RPMI7951 (cell line): ENCODE data around the gene C5orf24. TPM values are rescaled to one million over a fixed set of nuclear protein-coding genes. Genes with fewer than 3 reads are reported as not detected.
A peak's percentile ranks its signal among the peaks of the same experiment; 100 is the strongest.
"Not testable (repeated sequence)": the region's sequence is repeated elsewhere in the genome, so short reads cannot be mapped to it uniquely, and the experiment has no call there.

Source experiments
- DNase-seq: peaks from one replicate; pipeline ENCODE4 v3.0.0-alpha.2; 2012; ENCODE audit warnings: low read depth
- total RNA-seq: library from RNA; depleted of rRNA; stranded (reverse); fragments of >200 nt; shearing (Covaris generic); gene quantifications from 2 replicates; pipeline ENCODE4 v1.2.3, GENCODE V29; 2014

C5orf24 gene
- total RNA-seq, 1 experiment from 2014 or later = 47.0 TPM

DNA sequence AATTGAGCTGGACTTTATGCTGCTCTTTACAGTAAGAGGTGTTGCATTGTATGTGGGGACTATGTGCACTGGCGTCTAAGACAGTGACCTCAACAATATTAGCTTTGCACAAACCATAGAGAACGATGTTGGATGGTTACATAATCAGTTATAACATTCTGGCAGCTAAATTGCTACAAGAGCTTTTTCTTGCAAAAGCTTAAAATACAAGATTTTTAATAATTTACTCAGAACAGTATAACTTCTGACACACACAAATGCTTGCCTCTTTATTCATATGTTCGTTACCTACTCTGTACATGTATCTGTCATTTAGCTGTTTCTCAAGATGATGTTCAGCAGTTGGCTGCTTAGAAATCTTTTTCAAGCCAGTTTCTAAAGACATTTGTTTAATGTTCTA is 11.6 kb downstream of the C5orf24 start:
- DNase-seq = no peak

DNA sequence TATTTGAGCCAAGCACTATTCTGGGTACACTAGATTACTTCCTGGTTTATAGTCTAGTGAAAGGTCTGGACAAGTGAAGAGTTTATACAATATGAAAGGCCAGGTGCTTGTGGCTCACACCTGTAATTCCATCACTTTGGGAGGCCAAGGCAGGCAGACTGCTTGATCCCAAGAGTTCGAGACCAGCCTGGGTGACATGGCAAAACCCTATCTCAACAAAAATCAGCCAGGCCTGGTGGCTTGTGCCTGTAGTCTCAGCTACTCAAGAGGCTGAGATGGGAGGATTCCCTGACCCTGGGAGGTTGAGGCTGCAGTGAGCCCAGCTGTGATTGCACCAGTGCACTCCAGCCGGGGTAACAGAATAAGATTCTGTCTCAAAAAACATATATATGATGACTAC is 18.9 kb downstream of the C5orf24 start:
- no peak for DNase-seq

DNA sequence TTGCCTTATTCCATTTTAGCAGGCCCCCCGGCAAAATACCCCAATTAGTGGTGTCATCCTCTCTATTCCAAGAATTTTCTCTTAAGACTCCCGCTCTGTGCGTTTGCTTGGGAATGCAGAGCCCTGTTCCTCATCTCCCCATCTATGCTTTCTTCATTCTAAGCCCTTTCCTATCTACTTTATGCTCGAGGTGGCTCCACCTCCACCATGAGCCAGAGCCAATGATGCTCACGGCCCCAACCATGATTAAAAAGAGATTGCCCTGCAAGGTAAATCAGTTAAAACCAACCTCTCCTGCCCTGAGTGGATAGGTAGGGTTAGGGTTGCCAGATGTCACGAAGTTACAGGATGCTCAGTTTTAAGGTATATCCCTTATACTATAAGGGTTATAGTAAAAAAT is 27.7 kb downstream of the C5orf24 start:
- DNase-seq = peak; percentile 22

DNA sequence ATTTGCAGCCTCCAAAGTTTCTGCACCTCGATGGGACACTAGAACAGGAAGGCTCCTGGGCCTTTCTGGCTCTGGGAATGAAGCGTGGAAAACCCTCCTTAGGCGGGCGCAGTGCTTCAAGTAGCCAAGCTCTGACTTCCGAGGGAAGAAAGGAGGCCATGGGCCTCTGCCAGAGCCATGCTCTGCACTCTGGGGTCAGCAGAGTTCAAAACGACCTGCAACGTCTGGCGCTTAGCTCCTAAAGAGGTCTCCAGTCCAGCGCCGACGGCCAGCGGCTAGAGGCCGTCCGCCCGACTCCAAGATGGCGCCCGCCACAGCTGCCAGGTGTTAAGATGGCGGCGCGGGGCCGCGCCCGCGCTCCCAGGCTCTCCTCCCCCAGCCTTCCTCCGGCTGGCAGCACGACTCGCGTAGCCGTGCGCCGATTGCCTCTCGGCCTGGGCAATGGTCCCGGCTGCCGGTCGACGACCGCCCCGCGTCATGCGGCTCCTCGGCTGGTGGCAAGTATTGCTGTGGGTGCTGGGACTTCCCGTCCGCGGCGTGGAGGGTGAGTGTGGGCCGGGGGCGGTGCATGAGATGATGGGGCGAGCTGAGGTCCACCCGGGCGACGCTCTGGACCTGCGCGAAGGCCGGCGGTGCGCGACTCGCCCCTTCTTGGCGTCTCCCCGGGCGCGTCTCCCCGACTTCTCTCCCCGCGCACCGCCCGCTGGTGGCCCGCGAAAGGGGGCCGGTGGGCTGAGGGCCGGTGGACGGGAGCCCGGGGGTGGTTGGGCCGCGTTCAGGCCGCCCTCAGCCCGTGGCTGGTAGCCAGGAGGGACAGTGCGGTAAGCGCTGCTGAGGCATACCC is 28.4 kb downstream of the C5orf24 start, which contains the start of gene TXNDC15:
TXNDC15 (plus strand) TSS at position 385 of the 844 bp plus-strand sequence; CDS start at position 442, 57 bp downstream.
- DNase-seq = peak; percentile 78

DNA sequence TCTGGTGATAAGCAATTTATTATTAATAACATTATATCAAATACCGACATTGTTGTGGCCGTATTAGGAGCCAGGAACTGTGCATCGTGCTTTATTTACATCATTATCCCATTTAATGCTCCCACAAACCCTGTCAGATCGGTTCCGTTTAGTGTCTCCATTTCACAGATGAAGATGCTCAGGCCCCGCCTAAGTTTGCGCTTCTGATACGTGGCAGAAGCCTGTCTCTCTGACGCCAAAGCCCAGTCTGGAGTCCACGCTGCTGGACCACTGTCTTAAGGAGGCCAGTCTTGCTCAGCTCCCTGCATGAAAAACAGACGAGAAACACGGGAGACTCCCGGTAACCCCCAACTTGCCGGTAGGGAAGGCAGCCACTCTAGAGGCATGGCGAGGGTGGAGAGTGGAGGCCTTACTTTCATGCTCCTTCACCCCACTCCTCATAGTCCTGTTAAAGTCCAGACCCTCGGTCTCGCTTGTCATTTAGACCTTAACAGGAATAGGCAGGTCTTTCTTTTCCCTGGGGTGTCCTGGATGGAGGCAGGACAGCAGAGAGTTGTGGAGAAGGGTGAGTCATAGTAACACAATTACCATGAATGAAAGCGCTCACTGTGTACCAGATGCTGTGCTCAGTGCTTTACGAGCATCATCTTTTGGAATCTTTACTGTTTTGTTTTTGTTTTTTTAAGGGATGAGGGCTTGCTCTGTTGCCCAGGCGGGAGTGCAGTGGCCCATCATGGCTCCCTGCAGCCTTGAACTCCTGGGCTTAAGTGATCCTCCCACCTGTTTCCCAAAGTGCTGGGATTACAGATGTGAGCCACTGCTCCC is 29.3 kb downstream of the C5orf24 start:
- DNase-seq = peak; percentile 86

DNA sequence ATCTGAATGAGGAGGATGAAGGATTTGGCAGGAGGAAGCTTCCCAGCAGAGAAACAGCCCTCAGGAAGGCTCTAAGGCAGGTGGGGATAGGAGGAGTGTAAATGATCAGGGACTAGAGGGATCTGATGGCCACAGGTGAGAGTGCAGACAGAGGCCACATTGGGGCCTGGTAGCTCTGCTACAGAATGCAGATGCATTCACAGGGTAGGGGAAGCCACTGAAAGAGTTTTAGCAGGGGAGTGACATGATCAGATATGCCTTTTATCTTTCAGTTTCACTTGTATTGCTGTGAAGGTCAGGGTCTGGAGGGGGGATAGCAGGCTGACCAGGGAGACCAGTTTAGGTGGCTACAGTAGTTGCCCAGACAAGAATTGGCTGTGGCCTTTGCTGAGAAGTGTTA is 31.4 kb downstream of the C5orf24 start:
- DNase-seq = no peak

DNA sequence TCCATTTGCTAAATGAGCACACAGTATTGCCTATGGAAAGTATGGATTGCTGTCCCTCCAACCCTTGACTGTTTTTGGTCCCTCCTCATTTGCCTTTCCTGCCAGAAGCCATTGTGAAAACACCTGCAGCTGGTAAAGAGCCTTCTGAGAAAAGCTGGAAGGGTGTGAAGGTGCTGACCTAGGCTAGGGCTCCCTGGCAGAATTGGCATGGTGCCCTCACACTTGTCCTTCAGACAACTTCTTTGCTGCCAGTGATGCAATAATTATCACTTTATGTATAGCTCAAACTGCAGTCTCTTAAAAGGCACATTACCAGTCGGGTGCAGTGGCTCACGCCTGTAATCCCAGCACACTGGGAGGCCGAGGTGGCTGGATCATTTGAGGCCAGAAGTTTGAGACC is 32.6 kb downstream of the C5orf24 start:
- no peak for DNase-seq

DNA sequence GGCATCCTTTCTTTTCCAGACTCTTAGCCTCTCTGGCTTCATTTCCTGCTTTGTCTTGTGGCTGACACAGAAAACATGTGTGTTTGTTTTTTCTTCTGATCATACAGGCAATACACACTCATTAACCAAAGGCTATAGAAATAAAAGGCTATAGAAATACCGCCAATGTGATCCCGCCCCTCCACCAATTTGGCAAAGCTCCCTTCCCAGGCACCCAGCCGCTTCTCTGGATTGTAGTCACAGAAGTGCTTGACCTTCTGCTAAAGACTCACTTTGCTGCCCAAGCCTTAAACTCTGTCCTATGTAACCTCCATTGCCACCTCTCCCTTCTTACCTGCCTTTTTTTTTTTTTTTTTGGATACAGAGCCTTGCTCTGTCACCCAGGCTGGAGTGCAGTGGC is 33.7 kb downstream of the C5orf24 start:
- no peak for DNase-seq

DNA sequence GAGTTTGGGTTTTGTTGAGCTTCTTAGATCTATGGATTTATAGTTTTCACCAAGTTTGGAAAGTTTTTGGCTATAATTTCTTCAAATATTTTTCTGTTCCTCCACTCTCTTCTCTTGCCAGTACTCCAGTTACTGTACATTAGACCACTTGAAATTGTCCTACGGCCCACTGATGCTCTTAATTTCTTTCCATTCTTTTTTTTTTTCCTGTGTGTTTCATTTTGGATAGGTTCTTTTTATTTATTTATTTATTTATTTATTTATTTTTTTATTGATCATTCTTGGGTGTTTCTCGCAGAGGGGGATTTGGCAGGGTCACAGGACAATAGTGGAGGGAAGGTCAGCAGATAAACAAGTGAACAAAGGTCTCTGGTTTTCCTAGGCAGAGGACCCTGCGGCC is 35.2 kb downstream of the C5orf24 start:
- not testable (repeated sequence) for DNase-seq

DNA sequence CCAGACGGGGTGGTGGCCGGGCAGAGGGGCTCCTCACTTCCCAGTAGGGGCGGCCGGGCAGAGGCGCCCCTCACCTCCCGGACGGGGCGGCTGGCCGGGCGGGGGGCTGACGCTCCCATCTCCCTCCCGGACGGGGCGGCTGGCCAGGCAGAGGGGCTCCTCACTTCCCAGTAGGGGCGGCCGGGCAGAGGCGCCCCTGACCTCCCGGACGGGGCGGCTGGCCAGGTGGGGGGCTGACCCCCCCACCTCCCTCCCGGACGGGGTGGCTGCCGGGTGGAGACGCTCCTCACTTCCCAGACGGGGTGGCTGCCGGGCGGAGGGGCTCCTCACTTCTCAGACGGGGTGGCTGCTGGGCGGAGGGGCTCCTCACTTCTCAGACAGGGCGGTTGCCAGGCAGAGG is 35.9 kb downstream of the C5orf24 start:
- DNase-seq = not testable (repeated sequence)

DNA sequence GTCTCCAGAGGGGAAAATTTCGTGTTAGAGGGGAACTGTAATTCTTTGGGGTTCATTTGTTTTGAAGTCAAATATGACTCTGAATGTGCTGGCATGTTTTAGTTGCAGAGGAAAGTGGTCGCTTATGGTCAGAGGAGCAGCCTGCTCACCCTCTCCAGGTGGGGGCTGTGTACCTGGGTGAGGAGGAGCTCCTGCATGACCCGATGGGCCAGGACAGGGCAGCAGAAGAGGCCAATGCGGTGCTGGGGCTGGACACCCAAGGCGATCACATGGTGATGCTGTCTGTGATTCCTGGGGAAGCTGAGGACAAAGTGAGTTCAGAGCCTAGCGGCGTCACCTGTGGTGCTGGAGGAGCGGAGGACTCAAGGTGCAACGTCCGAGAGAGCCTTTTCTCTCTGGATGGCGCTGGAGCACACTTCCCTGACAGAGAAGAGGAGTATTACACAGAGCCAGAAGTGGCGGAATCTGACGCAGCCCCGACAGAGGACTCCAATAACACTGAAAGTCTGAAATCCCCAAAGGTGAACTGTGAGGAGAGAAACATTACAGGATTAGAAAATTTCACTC is 41.9 kb downstream of the C5orf24 start:
- DNase-seq = no peak

DNA sequence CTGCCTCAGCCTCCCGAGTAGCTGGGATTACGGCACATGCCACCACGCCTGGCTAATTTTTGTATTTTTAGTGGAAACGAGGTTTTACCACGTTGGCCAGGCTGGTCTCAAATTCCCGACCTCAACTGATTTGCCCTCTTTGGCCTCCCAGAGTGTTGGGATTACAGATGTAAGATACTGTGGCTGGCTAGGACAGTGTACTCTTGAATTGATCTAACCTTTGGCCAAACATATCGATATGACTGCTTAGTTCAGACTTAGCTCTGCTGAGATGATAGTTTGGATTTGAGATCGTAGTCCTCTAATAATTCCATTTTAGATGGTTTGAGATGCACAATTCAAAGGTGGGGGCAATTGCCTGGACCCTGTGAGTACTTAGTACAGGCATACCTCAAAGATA is 43.6 kb downstream of the C5orf24 start:
- no peak for DNase-seq

DNA sequence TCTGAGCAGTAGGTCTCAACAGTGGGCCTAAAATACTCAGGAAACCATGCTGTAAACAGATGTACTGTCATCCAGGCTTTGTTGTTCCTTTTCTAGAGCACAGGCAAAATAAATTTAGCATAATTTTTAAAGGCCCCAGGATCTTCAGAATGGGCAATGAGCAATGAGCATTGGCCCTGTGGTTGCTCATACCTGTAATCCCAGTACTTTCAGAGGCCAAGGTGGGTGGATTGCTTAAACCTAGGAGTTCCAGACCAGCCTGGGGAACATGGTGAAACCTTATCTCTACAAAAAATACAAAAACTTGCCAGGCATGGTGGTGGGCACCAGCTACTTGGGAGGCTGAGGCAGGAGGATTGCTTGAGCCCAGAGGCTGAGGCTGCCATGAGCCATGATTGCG is 45.7 kb downstream of the C5orf24 start:
- no peak for DNase-seq

DNA sequence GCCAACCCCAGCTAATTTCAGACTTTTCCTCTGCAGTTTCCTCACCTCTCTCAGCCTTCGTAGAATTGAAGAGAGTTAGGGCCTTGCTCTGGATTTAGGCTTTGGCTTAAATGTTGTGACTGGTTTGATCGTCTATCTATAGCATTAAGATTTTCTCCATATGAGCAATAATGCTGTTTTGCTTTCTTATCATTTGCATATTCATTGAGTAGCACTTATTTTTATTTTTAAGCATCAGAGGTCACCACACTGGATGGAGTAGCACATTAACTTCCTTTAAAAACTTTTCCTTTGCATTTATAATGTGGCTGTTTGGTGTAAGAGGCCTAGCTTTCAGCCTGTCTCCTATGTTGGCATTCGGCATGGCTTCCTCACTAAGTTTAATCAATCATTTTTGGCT is 46.5 kb downstream of the C5orf24 start:
- DNase-seq = no peak

DNA sequence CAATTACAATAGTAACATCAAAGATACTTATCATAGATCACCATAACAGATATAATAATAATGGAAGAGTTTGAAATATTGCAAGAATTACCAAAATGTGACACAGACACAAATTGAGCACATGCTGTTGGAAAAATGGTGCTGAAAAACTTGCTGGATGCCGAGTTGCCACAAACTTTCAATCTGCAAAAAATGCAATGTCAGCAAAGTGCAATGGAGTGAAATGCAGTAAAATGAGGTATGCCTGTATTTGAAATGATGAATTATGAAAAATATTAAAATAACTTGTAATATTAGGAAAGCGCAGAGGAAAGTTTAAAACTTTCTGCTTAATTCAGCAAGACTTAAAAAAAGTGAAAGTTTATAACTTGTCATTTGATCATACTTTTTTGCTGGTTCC is 47.2 kb downstream of the C5orf24 start:
- DNase-seq = no peak

DNA sequence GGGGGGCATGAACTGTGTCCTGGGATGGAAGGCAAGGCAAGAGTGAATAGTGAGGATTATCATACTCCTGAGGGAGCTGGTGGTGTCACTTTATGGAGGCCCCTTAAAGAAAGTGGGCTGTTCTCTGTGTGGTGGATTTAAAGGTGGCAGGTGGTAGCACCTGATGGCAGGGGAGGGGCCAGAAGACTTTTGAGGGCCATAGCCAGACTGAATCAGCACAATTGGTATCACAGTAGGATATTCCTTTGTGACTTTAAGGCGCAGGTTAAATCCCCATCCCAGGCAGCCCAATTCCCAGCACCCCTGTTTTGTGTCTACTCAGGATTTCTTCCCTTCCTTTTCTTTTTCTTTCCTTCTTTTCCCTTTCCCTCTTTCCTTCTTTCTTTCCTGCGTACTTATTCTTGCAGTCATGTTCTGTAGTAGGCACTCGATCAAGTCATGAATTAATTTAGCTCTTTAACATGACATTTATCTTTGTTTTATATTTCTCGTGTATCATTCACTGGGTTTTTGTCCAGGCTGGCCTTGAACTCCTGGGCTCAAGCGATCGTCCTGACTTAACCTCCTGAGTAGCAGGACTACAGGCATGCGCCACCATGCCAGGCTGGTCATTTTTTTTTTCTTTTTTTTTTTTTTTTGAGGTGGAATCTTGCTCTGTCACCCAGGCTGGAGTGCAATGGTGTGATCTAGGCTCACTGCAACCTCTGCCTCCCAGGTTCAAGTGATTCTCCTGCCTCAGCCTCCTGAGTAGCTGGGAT is 48.2 kb downstream of the C5orf24 start:
- DNase-seq = no peak

DNA sequence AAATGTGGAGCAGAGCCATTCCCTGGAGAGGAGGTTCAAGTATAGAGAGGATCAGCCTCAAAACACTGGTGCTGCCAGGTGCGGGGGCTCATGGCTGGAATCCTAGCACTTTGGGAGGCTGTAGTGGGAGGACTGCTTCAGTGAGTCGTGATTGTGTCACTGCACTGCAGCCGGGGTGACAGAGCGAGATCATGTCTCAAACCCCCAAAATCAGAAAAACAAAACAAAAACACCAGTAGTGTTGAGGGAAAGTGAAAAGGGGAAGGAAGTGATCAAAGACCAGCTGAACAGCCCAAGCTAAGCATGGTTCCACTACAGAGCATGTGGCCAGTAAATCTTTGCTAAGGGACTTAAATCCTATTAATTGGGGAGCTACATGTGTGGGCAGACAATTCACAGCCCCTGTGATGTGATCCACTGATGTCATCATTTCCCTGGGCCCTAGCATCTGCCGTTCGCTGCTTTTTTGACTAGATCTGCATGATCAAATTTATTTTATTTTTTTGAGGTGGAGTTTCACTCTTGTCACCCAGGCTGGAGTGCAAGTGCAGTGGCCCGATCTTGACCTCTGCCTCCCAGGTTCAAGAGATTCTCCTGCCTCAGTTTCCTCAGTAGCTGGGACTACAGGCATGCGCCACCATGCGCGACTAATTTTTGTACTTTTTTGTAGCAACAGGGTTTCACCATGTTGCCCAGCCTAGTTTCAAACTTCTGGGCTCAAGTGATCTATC is 56.5 kb downstream of the C5orf24 start:
- no peak for DNase-seq

DNA sequence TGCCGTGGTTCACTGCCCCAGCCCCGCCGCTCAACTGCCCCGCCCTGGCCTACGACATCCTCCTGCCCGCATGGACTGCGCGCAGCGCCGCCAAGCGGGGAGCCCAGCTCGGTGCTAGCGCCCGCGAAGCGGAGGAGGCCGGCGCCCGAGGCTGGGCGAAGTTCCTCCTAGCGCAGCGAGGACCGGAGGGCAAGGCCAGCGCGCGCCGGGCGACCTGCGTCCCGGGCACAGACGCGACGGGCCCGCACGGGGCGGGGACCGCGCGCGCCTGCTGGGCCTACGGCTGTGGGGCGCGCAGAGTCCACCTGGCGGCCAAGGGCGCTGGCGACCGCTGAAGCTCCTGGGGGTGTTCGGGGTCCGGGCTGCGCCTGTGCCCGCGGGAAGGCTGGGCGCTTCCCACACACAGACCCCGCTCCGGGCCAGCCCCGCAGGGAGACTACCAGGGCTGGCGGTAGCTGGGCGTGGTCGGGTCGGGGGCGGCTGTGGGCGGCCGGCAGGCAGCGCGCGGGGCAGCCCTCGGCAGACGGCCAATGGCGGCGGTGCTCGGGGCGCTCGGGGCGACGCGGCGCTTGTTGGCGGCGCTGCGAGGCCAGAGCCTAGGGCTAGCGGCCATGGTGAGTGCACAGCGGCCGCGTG is 59.0 kb downstream of the C5orf24 start, which contains the start of gene PCBD2:
PCBD2 (plus strand) TSS at position 522 of the 636 bp plus-strand sequence; CDS start at position 531, 9 bp downstream.
- peak; percentile 84 for DNase-seq

DNA sequence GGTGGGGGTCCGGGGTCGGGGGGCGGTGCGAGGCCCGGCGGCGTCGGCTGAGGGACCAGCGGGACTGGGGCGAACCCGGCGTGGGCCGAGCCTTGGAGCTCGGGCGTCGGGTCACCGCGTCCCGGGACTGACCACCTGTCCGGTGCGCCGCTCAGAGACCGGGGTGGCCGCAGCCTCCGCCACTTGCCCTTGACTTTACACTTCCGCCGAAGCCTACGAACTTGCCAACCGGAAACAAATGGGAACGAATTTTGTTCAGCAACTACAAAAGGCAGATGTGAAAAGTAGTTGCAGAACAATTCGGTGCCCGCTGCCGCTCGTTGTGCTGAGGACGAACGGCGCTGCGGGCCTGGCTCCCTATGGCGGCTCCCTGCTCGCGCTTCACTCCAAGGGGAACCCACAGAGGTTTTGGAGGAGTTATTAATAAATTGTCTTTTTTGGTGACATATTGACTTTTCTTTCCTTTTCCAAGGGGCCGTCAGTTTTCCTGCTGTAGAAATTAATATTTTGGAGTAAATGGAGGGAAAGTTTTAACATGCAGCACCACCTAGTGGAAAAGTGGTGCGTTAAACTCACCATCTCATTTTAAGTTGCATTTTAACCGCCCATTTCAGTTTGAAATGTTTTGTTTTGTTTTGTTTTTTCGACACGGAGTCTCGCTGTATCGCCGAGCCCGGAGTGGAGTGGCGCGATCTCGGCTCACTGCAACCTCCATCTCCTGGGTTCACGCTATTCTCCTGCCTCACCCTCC is 59.7 kb downstream of the C5orf24 start:
- DNase-seq = peak; percentile 68

DNA sequence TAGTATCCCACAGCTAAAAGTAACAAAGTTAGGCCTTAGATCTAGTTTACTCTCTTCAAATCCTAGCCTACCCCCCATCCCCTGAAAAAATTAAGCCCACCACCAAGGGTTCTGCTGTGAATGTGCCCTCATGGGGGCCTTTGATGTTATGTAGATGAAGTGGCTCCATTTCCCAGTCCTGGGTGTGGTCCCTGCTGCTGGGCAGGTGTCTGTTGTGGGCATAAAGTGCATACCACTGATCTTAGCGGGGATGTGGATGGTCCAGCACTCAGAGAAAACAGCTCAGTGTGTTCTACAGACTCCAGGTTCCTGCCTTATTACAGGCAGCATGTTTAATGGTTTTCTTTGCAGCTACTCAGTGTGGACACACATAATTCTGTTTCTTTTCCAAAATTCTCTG is 61.0 kb downstream of the C5orf24 start:
- DNase-seq = no peak
